HFFc6 (cell line): Measurements from ENCODE around the gene IGF2. TPM values are rescaled to one million over a fixed set of nuclear protein-coding genes. Genes with fewer than 3 reads are reported as not detected.

Source experiments
- DNase-seq: peaks from one replicate; pipeline ENCODE4 v3.0.0-alpha.2; 2018
- H3K27ac Mint-ChIP-seq: 2 replicates; pipeline ENCODE4 v1.8.0; 2020; ENCODE audit warnings: mild to moderate bottlenecking, mixed read lengths
- H3K27me3 Mint-ChIP-seq: 2 replicates; pipeline ENCODE4 v1.8.0; 2021; ENCODE audit warnings: mild to moderate bottlenecking, moderate library complexity, mixed read lengths; ENCODE audit not compliant: insufficient read depth
- H3K36me3 Mint-ChIP-seq: 2 replicates; pipeline ENCODE4 v1.8.0; 2021; ENCODE audit warnings: low read depth, mixed read lengths
- H3K4me1 Mint-ChIP-seq: 2 replicates; pipeline ENCODE4 v1.8.0; 2020; ENCODE audit warnings: low read depth, mixed read lengths
- H3K4me3 Mint-ChIP-seq: 2 replicates; pipeline ENCODE4 v1.8.0; 2020; ENCODE audit warnings: mild to moderate bottlenecking, moderate library complexity, mixed read lengths
- H3K9me3 Mint-ChIP-seq: 2 replicates; pipeline ENCODE4 v1.8.0; 2020; ENCODE audit warnings: mild to moderate bottlenecking, mixed read lengths
- total RNA-seq, 6 experiments: library from RNA; stranded (reverse); fragmentation: NEBNext Ultra II Directional; extraction: Animal tissue kit (Norgen Biotek cat#: 25700); gene quantifications; 2 replicates in 1 of 6; 3 replicates in 5 of 6; pipeline ENCODE4 v1.2.3, GENCODE V29; 2021
- TF ChIP-seq, protein P1 (sequence below): fragments of 200-600 bp; sonication (generic); IDR thresholded peaks from 2 replicates; pipeline ENCODE4 v1.5.0; 2021; ENCODE audit warnings: antibody characterized with exemption, mild to moderate bottlenecking

IGF2 gene
- total RNA-seq, 6 experiments from 2014 or later: 0.90 to 2.6 (median 2.0) TPM

DNA sequence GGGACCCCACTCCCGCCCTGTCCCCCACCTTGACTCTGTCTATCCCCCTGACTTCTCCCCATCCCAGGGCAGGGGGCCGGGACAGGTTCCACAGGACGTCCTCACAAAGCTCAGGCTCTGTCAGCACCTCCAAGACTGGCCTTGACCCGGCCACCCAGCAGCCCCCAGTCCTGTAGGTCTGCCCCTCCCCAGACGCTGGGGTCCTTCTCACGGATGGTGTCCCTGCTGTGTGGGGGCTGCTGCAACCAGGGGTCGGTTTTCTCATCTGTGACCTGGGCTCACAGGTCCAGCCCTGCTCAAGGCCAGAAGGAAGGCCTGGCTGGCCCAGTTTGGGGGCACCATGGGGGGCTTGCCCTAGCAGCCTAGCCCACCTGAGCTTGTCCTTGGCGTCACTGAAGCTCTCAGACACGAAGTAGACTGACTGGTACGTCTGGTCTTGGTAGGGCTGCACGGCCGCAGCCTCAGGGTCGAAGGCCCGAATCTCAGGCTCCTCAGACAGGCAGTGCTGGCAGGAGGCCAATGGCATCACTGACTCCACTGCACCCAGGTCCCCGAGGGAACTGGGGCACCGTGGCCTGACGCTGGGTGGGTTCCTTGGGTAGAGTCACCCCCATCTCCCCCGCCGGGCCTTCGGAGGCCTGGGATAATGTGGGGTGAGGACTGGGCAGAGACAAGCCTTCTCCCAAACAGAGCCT is 25.8 kb upstream of the IGF2 start:
- DNase-seq: no peak
- H3K4me3 Mint-ChIP-seq: no peak overlapping the region
- no peaks in the 10 kb centered on the region for H3K9me3 Mint-ChIP-seq
- H3K36me3 Mint-ChIP-seq: no peaks in the 10 kb centered on the region
- H3K27me3 Mint-ChIP-seq: peaks cover 3% of the 10 kb centered on the region
- no peaks in the 10 kb centered on the region for H3K4me1 Mint-ChIP-seq
- no peak overlapping the region for H3K27ac Mint-ChIP-seq
- TF ChIP-seq, protein P1, sequence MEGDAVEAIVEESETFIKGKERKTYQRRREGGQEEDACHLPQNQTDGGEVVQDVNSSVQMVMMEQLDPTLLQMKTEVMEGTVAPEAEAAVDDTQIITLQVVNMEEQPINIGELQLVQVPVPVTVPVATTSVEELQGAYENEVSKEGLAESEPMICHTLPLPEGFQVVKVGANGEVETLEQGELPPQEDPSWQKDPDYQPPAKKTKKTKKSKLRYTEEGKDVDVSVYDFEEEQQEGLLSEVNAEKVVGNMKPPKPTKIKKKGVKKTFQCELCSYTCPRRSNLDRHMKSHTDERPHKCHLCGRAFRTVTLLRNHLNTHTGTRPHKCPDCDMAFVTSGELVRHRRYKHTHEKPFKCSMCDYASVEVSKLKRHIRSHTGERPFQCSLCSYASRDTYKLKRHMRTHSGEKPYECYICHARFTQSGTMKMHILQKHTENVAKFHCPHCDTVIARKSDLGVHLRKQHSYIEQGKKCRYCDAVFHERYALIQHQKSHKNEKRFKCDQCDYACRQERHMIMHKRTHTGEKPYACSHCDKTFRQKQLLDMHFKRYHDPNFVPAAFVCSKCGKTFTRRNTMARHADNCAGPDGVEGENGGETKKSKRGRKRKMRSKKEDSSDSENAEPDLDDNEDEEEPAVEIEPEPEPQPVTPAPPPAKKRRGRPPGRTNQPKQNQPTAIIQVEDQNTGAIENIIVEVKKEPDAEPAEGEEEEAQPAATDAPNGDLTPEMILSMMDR: no peak

DNA sequence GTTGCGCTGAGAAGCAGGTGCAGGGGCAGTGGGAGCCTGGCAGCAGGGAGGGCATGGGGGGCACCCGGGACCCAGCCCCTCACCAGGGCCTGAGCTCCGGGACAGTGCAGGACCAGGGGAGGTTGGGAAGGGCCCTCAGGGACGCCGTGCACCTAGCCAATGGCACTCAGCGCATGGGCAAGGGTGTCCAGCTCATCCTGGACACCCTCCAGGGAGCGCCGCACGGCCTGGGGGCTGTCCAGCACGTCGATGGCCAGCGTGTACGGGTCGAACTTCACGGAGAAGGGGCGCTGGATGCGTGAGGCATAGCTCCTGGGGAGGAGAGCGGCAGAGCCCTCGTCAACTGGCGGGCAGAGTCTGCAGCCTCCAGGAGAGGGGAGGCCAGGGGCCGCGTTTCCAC is 24.9 kb upstream of the IGF2 start:
- H3K4me1 Mint-ChIP-seq: no peaks in the 10 kb centered on the region

GRCh38 chr11:2163428-2163978 is 24.3 kb upstream of the IGF2 start:
- no peaks in the 10 kb centered on the region for H3K4me1 Mint-ChIP-seq
- H3K27ac Mint-ChIP-seq: no peak overlapping the region
- H3K9me3 Mint-ChIP-seq: no peaks in the 10 kb centered on the region
- DNase-seq: no peak
- peaks cover 3% of the 10 kb centered on the region for H3K27me3 Mint-ChIP-seq
- TF ChIP-seq, protein P1: no peak
- H3K4me3 Mint-ChIP-seq: no peak overlapping the region
- no peaks in the 10 kb centered on the region for H3K36me3 Mint-ChIP-seq

More for the DNA sequence above, 24.9 kb upstream of the IGF2 start:
- no peaks in the 10 kb centered on the region for H3K36me3 Mint-ChIP-seq
- H3K27me3 Mint-ChIP-seq: peaks cover 3% of the 10 kb centered on the region
- no peak overlapping the region for H3K4me3 Mint-ChIP-seq
- H3K9me3 Mint-ChIP-seq: no peaks in the 10 kb centered on the region
- H3K27ac Mint-ChIP-seq: no peak overlapping the region
- TF ChIP-seq, protein P1: no peak
- DNase-seq: no peak

- no peak for DNase-seq
- no peaks in the 10 kb centered on the region for H3K4me1 Mint-ChIP-seq
Observed at GRCh38 chr11:2160736-2161259, 21.6 kb upstream of the IGF2 start, which contains the start of gene INS. INS (minus strand) TSS chr11:2161209; CDS start chr11:2160971, 238 bp downstream.

DNA sequence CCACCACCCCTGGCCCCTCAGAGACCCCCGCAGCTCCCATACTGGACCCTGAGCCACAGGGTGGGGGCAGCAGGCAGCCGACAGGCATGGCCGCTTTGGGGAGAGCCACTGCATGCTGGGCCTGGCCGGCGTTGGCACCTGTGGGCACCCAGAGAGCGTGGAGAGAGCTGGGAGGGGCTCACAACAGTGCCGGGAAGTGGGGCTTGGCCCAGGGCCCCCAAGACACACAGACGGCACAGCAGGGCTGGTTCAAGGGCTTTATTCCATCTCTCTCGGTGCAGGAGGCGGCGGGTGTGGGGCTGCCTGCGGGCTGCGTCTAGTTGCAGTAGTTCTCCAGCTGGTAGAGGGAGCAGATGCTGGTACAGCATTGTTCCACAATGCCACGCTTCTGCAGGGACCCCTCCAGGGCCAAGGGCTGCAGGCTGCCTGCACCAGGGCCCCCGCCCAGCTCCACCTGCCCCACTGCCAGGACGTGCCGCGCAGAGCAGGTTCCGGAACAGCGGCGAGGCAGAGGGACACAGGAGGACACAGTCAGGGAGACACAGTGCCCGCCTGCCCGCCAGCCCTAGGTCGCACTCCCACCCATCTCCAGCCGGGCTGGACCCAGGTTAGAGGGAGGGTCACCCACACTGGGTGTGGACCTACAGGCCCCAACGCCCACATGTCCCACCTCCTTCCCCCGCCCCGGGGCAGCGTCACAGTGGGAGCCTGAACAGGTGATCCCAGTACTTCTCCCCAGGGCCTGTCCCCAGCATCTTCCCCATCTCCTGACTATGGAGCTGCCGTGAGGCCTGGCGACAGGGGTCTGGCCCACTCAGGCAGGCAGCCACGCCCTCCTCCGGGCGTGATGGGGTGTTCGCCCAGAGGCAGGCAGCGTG is 20.6 kb upstream of the IGF2 start:
- TF ChIP-seq, protein P1: no peak
- Mint-ChIP-seq H3K4me3 (no peak overlapping the region), H3K4me1 (no peaks in the 10 kb centered on the region), H3K27me3 (peaks cover 4% of the 10 kb centered on the region), H3K36me3 (no peaks in the 10 kb centered on the region), H3K27ac (no peak overlapping the region), H3K9me3 (no peaks in the 10 kb centered on the region)
- DNase-seq: no peak

More at GRCh38 chr11:2160736-2161259, 21.6 kb upstream of the IGF2 start, which contains the start of gene INS:
- Mint-ChIP-seq H3K9me3 (no peaks in the 10 kb centered on the region), H3K27me3 (peaks cover 3% of the 10 kb centered on the region), H3K4me3 (no peak within 1 kb of the TSS), H3K27ac (no peak within 1 kb of the TSS), H3K36me3 (no peaks in the 10 kb centered on the region)
- TF ChIP-seq, protein P1: no peak
